ENCODE results near the gene HYCC2. TPM values are rescaled to one million over a fixed set of nuclear protein-coding genes. Genes with fewer than 3 reads are reported as not detected.
"Not testable (repeated sequence)": the region's sequence is repeated elsewhere in the genome, so short reads cannot be mapped to it uniquely, and the experiment has no call there.

HYCC2 gene
- total RNA-seq, 2 donors from 2014 or later, result 15.3 to 25.0 TPM

- Histone ChIP-seq H3K27me3 (replicated peaks; ENCODE audit: insufficient read depth) (no peaks in the 10 kb centered on the region), H3K9me3 (no peaks in the 10 kb centered on the region), H3K4me3 (no peak overlapping the region), H3K36me3 (no peaks in the 10 kb centered on the region), H3K4me1 (ENCODE audit: control insufficient read depth in 1 of 2, low read depth in 2 of 2) (peaks cover 3 to 7% of the 10 kb centered on the region in 2 donors), H3K27ac (no peak overlapping the region)
- ATAC-seq (ENCODE audit: insufficient number of reproducible peaks, low FRiP score, low read depth) (no peak), DNase-seq (ENCODE audit: low spot score) (no peak)
- no peak for TF ChIP-seq CTCF (IDR thresholded peaks at IDR 0.05)
Measured at GRCh38 chr2:201058914-201059313, 12.6 kb downstream of the HYCC2 start.

- no peaks in the 10 kb centered on the region for H3K9me3 ChIP-seq
- TF ChIP-seq CTCF (IDR thresholded peaks at IDR 0.05), result no peak
- no peak overlapping the region for H3K27ac ChIP-seq
- no peaks in the 10 kb centered on the region for H3K27me3 ChIP-seq (replicated peaks; ENCODE audit: insufficient read depth)
- no peak for ATAC-seq (ENCODE audit: insufficient number of reproducible peaks, low FRiP score, low read depth)
- H3K4me1 ChIP-seq (ENCODE audit: control insufficient read depth in 1 of 2, low read depth in 2 of 2), result peaks cover 3 to 7% of the 10 kb centered on the region in 2 donors
- no peaks in the 10 kb centered on the region for H3K36me3 ChIP-seq
- DNase-seq (ENCODE audit: low spot score), result no peak
- H3K4me3 ChIP-seq, result no peak overlapping the region
Measured at GRCh38 chr2:201057715-201058248, 13.7 kb downstream of the HYCC2 start.

GRCh38 chr2:201057087-201057521, 14.4 kb downstream of the HYCC2 start:
- Histone ChIP-seq H3K36me3 (no peaks in the 10 kb centered on the region), H3K27me3 (replicated peaks; ENCODE audit: insufficient read depth) (no peaks in the 10 kb centered on the region), H3K27ac (no peak overlapping the region), H3K9me3 (no peaks in the 10 kb centered on the region), H3K4me1 (ENCODE audit: control insufficient read depth in 1 of 2, low read depth in 2 of 2) (peaks cover 3 to 7% of the 10 kb centered on the region in 2 donors), H3K4me3 (no peak overlapping the region)
- ATAC-seq (ENCODE audit: insufficient number of reproducible peaks, low FRiP score, low read depth) (no peak), DNase-seq (ENCODE audit: low spot score) (no peak)
- TF ChIP-seq CTCF (IDR thresholded peaks at IDR 0.05), result no peak

- no peak for ATAC-seq (ENCODE audit: insufficient number of reproducible peaks, low FRiP score, low read depth)
Measured at GRCh38 chr2:201049455-201049854, 22.0 kb downstream of the HYCC2 start.

GRCh38 chr2:201046881-201047280, 24.6 kb downstream of the HYCC2 start:
- H3K27ac ChIP-seq, result no peak overlapping the region
- ATAC-seq (ENCODE audit: insufficient number of reproducible peaks, low FRiP score, low read depth) (no peak), DNase-seq (ENCODE audit: low spot score) (no peak)
- H3K27me3 ChIP-seq (replicated peaks; ENCODE audit: insufficient read depth), result no peaks in the 10 kb centered on the region
- H3K4me1 ChIP-seq (ENCODE audit: control insufficient read depth in 1 of 2, low read depth in 2 of 2), result no peaks in the 10 kb centered on the region
- no peak overlapping the region for H3K4me3 ChIP-seq
- H3K36me3 ChIP-seq, result no peaks in the 10 kb centered on the region
- no peaks in the 10 kb centered on the region for H3K9me3 ChIP-seq
- TF ChIP-seq CTCF (IDR thresholded peaks at IDR 0.05), result no peak

More at GRCh38 chr2:201049455-201049854, 22.0 kb downstream of the HYCC2 start:
- no peaks in the 10 kb centered on the region for H3K36me3 ChIP-seq
- H3K27me3 ChIP-seq (replicated peaks; ENCODE audit: insufficient read depth), result no peaks in the 10 kb centered on the region
- H3K27ac ChIP-seq, result no peak overlapping the region
- H3K9me3 ChIP-seq, result no peaks in the 10 kb centered on the region
- no peak for DNase-seq (ENCODE audit: low spot score)
- H3K4me3 ChIP-seq, result no peak overlapping the region
- H3K4me1 ChIP-seq (ENCODE audit: control insufficient read depth in 1 of 2, low read depth in 2 of 2), result no peaks in the 10 kb centered on the region
- TF ChIP-seq CTCF (IDR thresholded peaks at IDR 0.05), result no peak

- not testable (repeated sequence) for ATAC-seq (ENCODE audit: insufficient number of reproducible peaks, low FRiP score, low read depth); H3K9me3 ChIP-seq; H3K4me3 ChIP-seq; H3K27ac ChIP-seq; H3K27me3 ChIP-seq (replicated peaks; ENCODE audit: insufficient read depth); H3K4me1 ChIP-seq (ENCODE audit: control insufficient read depth in 1 of 2, low read depth in 2 of 2); H3K36me3 ChIP-seq; DNase-seq (ENCODE audit: low spot score)
Measured at GRCh38 chr2:201043050-201043449, 28.4 kb downstream of the HYCC2 start.

GRCh38 chr2:201042451-201042850, 29.0 kb downstream of the HYCC2 start:
- H3K27me3 ChIP-seq (replicated peaks; ENCODE audit: insufficient read depth); ATAC-seq (ENCODE audit: insufficient number of reproducible peaks, low FRiP score, low read depth); H3K4me1 ChIP-seq (ENCODE audit: control insufficient read depth in 1 of 2, low read depth in 2 of 2); H3K4me3 ChIP-seq; H3K36me3 ChIP-seq; H3K27ac ChIP-seq; DNase-seq (ENCODE audit: low spot score); H3K9me3 ChIP-seq: not testable (repeated sequence)

Measured in thoracic aorta (tissue), 2 donors.